ENCODE results near the gene HSD11B1. TPM values are rescaled to one million over a fixed set of nuclear protein-coding genes. Genes with fewer than 3 reads are reported as not detected.
A peak's percentile ranks its signal among the peaks of the same experiment; 100 is the strongest.

The HSD11B1 gene
- polyA plus RNA-seq, 6 donors from 2014 or later = not detected

DNA sequence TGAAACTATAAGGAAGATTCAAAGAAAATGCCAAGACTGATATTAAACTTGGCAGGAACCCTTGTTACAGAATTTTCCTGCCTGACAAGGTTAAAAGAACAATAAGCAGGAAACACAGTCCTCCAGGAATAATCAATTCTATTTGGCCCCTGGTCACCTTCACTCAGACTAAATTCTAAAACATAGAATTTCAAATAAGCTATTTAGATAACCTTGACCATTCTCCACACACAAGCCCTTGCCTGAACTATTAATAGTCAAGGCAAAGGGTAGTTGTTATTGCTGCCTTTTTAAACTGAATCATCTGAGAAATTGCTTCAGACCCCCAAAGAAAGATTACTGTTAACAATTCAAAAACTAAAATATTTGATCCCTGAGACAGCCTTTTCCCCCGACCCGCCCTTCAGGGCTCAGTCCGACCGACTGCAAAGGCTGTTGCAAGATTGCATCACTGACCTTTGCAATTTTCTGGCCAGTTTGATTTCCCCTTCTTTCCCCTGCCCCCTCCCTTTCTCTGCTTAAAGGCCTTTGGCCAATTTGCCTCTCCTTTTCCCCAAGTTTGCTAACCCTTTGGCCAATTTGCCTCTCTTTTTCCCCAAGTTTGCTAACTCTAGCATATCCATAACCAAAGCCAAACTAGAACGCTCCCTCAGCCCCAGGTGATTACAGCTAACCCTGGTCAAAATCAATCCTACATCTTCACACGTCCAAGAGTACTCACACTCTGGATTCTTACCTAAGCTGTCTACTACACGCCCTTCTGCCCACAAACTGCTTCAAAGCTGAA is 30.8 kb upstream of the HSD11B1 start:
- no peak for ATAC-seq (ENCODE audit: low read depth in 2 of 2)
- Mint-ChIP-seq H3K27me3 (peaks cover 59 to 77% (median 66%) of the 10 kb centered on the region in 3 donors), H3K27ac (peak overlapping the region in 4 of 6 donors; percentile 1 to 95 (median 70))

DNA sequence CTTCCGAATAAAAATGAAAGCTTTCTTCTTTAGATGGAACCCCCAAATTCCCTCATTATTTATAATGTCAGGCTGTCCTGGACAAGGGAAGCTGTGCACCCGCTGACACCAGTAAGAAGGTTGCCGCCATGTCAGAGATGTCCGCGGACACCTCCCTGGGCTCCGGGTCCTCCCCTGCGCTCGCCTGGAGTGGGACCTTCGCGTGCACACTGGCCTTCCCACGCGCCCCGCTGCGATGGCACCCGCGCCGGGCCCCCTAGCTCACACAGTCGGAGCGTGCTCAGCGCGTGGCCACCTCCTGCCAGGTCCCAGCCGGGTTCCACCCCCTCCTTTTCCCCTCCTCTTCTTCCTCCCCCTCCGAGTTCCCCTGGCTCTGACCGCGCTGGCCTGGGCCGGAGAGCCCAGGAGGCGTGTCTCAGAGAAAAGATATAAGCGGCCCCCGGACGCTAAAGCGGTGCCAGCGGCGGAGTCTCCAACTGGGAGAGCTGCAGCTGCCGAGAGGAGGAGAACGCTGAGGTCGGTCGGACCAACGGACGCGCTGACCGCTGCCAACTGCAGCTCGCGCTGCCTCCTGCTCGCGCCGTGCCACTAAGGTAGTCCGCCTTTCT is 29.6 kb upstream of the HSD11B1 start, which contains the start of gene G0S2:
Gene G0S2 (plus strand): TSS at position 456 of the 608 bp plus-strand sequence. CDS start 273 bp downstream, outside the sequence.
- DNase-seq = no peak
- H3K36me3 Mint-ChIP-seq = no peaks in the 10 kb centered on the region
- peak within 1 kb of the TSS in 5 of 6 donors; percentile 3 to 79 (median 48) for H3K27ac Mint-ChIP-seq
- H3K4me1 Mint-ChIP-seq = peaks cover 21 to 36% (median 34%) of the 10 kb centered on the region in 3 donors
- peaks cover 64 to 81% (median 78%) of the 10 kb centered on the region in 3 donors for H3K27me3 Mint-ChIP-seq
- H3K9me3 Mint-ChIP-seq = peaks cover 0 to 5% (median 2%) of the 10 kb centered on the region in 7 donors
- peak within 1 kb of the TSS in 7 of 8 donors; percentile 10 to 80 (median 45) for H3K4me3 Mint-ChIP-seq
- ATAC-seq (ENCODE audit: low read depth in 2 of 2) = no peak

More for the DNA sequence above, 30.8 kb upstream of the HSD11B1 start:
- H3K36me3 Mint-ChIP-seq = no peaks in the 10 kb centered on the region
- peaks cover 0 to 5% (median 0%) of the 10 kb centered on the region in 7 donors for H3K9me3 Mint-ChIP-seq
- H3K4me1 Mint-ChIP-seq = peaks cover 21 to 36% (median 34%) of the 10 kb centered on the region in 3 donors
- H3K4me3 Mint-ChIP-seq = peak overlapping the region in 1 of 8 donors; percentile 36
- DNase-seq = no peak

DNA sequence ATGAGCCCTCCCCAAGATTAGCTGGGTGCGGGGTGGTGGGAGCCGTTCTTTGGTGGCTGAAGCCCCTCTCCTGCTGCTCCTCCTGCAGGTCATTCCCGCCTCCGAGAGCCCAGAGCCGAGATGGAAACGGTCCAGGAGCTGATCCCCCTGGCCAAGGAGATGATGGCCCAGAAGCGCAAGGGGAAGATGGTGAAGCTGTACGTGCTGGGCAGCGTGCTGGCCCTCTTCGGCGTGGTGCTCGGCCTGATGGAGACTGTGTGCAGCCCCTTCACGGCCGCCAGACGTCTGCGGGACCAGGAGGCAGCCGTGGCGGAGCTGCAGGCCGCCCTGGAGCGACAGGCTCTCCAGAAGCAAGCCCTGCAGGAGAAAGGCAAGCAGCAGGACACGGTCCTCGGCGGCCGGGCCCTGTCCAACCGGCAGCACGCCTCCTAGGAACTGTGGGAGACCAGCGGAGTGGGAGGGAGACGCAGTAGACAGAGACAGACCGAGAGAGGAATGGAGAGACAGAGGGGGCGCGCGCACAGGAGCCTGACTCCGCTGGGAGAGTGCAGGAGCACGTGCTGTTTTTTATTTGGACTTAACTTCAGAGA is 29.0 kb upstream of the HSD11B1 start:
- H3K27ac Mint-ChIP-seq = peak overlapping the region in 1 of 6 donors; percentile 33
- DNase-seq = no peak
- H3K4me1 Mint-ChIP-seq = peaks cover 21 to 36% (median 34%) of the 10 kb centered on the region in 3 donors
- peak overlapping the region in 5 of 8 donors; percentile 41 to 80 (median 57) for H3K4me3 Mint-ChIP-seq
- H3K27me3 Mint-ChIP-seq = peaks cover 69 to 87% (median 84%) of the 10 kb centered on the region in 3 donors
- no peak for ATAC-seq (ENCODE audit: low read depth in 2 of 2)
- H3K36me3 Mint-ChIP-seq = no peaks in the 10 kb centered on the region
- peaks cover 0 to 7% (median 3%) of the 10 kb centered on the region in 7 donors for H3K9me3 Mint-ChIP-seq

DNA sequence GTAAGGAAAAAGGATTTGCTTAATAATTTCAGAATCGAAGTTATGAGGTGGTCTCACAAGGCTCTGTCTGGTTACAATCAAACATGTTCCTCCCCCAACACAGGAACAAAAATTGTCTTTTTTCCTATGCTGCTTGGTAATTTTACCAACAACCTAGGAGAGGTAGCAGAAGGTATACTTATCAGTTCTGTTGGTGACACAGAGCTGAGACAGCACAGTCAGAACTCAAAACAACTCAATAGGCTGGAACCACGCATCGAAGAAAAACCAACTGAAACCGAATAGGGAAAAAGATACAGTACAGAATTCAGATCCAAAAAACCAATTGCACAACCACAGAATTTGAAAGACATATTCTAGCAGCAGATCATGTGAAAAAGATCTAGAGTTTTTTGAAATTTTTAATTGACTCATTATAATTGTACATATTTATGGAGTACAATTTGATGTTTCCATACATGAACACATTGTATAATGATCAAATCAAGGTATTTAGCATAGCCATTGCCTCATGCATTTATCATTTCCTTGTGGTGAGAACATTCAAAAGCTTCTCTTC is 25.6 kb upstream of the HSD11B1 start:
- Mint-ChIP-seq H3K36me3 (no peaks in the 10 kb centered on the region), H3K27me3 (peaks cover 69 to 80% (median 77%) of the 10 kb centered on the region in 3 donors), H3K4me3 (no peak overlapping the region), H3K9me3 (peaks cover 0 to 7% (median 0%) of the 10 kb centered on the region in 7 donors), H3K27ac (no peak overlapping the region), H3K4me1 (peaks cover 15 to 25% (median 24%) of the 10 kb centered on the region in 3 donors)
- DNase-seq (no peak), ATAC-seq (ENCODE audit: low read depth in 2 of 2) (no peak)

DNA sequence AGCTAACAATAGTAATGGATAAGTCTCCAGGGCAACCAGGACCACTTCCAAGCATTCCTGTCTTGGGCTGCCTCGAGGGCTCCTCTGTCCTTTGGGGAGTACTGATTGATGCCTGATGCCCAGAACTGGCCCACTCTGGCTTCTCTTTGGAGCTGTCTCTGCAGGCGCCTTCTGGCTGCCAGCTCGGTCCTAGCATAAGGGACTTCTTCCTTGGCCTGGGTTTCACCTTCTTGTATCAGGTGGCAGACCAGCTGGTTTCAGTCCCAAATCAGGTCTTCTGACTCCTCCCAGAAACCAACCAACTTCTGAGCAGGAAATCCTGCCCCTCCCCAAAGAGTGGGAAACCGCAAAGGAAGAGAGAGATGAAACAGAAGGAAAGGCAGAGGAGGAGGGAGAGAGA is 18.8 kb upstream of the HSD11B1 start:
- no peak overlapping the region for H3K4me3 Mint-ChIP-seq
- H3K27ac Mint-ChIP-seq = peak overlapping the region in 1 of 6 donors; percentile 18
- ATAC-seq (ENCODE audit: low read depth in 2 of 2) (no peak), DNase-seq (no peak)
- H3K27me3 Mint-ChIP-seq = peaks cover 21 to 32% (median 22%) of the 10 kb centered on the region in 3 donors
- H3K9me3 Mint-ChIP-seq = no peaks in the 10 kb centered on the region
- peaks cover 0 to 5% (median 3%) of the 10 kb centered on the region in 3 donors for H3K4me1 Mint-ChIP-seq
- no peaks in the 10 kb centered on the region for H3K36me3 Mint-ChIP-seq

DNA sequence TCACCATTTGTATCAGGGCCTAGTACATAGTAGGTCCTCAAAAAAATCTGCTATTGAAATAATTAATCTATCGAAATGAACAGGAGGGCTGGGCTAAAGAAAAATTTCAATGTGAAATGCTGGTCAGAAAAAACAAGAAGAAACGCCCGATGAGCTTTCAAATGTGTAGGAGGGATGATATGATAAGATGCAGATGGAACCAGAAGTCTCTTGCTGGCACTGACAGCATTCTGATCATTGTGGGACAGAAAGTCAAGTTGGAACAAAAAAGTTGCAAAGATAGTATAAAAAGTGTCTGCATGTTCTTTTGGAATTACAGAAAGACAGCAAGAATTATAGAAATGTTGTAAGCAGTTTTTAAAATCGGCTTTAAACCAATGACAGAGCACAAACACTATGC is 18.3 kb upstream of the HSD11B1 start:
- H3K9me3 Mint-ChIP-seq = no peaks in the 10 kb centered on the region
- H3K27ac Mint-ChIP-seq = no peak overlapping the region
- no peak for DNase-seq
- no peak overlapping the region for H3K4me3 Mint-ChIP-seq
- ATAC-seq (ENCODE audit: low read depth in 2 of 2) = no peak
- no peaks in the 10 kb centered on the region for H3K36me3 Mint-ChIP-seq
- H3K4me1 Mint-ChIP-seq = peaks cover 0 to 5% (median 3%) of the 10 kb centered on the region in 3 donors
- peaks cover 16 to 27% (median 17%) of the 10 kb centered on the region in 3 donors for H3K27me3 Mint-ChIP-seq

DNA sequence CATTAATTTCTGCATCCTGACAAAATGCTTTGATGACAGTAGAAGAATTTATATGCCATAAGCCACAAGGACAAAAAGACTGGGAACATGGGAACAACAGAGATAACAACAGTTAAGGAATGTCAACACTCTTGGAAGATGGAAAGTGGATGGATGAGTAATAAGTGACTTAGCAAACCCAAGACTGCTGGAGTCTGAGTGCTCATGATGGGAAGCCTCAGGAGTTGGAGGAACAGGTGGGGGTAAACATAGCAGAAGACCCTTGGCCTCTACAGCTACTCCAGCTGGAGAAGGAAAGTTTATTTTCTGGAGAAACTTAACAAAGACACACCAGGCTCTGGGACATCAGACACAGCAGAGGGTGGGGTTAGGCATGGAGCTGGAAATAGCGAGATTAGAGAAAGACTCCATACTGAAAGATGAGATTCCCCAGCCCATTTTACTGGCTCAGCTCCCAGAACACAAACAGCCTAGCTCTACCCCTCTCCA is 15.9 kb upstream of the HSD11B1 start:
- ATAC-seq (ENCODE audit: low read depth in 2 of 2) (no peak), DNase-seq (no peak)
- Mint-ChIP-seq H3K9me3 (no peaks in the 10 kb centered on the region), H3K4me1 (peaks cover 3 to 10% (median 7%) of the 10 kb centered on the region in 3 donors), H3K27ac (no peak overlapping the region), H3K36me3 (no peaks in the 10 kb centered on the region), H3K27me3 (peaks cover 5 to 20% (median 17%) of the 10 kb centered on the region in 3 donors), H3K4me3 (no peak overlapping the region)

DNA sequence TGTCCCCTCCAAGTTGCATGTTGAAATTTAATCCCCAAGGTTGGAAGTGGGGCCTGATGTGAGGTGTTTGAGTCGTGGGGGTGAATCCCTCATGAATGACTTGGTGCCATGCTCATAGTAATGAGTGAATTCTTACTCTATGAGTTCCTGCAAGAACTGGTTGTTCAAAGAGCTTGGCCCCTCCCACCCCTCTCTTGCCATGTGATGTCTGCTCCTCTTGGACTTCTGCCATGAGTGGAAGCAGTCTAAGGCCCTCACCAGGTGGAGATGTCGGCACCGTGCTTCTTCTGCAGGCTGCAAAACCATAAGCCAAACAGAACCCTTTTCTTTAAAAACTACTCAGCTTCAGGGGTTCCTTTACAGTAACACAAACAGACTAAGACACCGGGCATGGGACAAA is 15.2 kb upstream of the HSD11B1 start:
- Mint-ChIP-seq H3K27ac (no peak overlapping the region), H3K4me3 (no peak overlapping the region), H3K4me1 (peaks cover 3 to 10% (median 8%) of the 10 kb centered on the region in 3 donors), H3K9me3 (no peaks in the 10 kb centered on the region), H3K27me3 (peaks cover 7 to 27% (median 24%) of the 10 kb centered on the region in 3 donors), H3K36me3 (no peaks in the 10 kb centered on the region)
- no peak for ATAC-seq (ENCODE audit: low read depth in 2 of 2)
- DNase-seq = no peak

DNA sequence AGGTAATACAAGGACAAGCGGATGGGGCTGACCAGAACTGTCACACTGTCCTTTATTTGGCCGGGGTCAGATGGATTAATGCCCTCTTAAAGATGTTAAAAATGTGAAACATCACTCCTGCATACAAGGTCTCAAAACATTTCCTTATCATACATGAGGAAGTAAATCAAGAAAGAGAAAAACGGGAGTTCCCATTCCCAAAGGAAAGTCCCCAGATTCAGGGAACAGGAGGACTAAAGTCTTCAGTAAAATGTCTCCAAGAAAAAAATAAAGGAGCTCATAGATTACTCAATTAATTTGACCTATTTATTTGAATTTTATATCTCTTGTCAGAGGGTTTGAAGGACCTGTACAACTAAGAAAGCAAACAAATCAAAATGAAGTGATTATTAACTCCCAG is 13.4 kb upstream of the HSD11B1 start:
- DNase-seq (no peak), ATAC-seq (ENCODE audit: low read depth in 2 of 2) (no peak)
- H3K27me3 Mint-ChIP-seq = peaks cover 18 to 39% (median 18%) of the 10 kb centered on the region in 3 donors
- no peak overlapping the region for H3K4me3 Mint-ChIP-seq
- H3K9me3 Mint-ChIP-seq = no peaks in the 10 kb centered on the region
- no peaks in the 10 kb centered on the region for H3K36me3 Mint-ChIP-seq
- H3K27ac Mint-ChIP-seq = no peak overlapping the region
- H3K4me1 Mint-ChIP-seq = peaks cover 0 to 8% (median 5%) of the 10 kb centered on the region in 3 donors

DNA sequence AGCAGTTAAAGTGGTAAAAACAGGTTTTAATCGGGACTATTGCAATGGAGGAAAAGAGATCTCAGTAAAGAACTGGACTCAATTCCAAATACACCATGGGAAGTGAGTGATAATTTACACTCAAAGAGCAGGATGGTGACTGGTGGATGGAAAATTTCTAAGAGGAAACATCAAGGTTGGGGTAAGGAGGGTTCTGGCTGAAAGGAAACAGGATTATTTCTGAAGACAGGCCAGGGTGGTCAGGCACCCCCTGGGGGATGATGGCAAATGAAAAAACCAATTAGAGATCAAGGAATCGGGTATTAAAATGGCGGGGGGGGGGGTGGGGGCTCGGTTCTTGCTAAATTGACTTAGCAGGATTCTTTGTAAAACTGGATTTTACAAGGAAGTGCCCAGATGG is 12.3 kb upstream of the HSD11B1 start:
- no peaks in the 10 kb centered on the region for H3K36me3 Mint-ChIP-seq
- peaks cover 0 to 8% (median 5%) of the 10 kb centered on the region in 3 donors for H3K4me1 Mint-ChIP-seq
- DNase-seq = no peak
- H3K9me3 Mint-ChIP-seq = no peaks in the 10 kb centered on the region
- no peak for ATAC-seq (ENCODE audit: low read depth in 2 of 2)
- no peak overlapping the region for H3K27ac Mint-ChIP-seq
- peaks cover 21 to 50% (median 24%) of the 10 kb centered on the region in 3 donors for H3K27me3 Mint-ChIP-seq
- peak overlapping the region in 1 of 8 donors; percentile 16 for H3K4me3 Mint-ChIP-seq

DNA sequence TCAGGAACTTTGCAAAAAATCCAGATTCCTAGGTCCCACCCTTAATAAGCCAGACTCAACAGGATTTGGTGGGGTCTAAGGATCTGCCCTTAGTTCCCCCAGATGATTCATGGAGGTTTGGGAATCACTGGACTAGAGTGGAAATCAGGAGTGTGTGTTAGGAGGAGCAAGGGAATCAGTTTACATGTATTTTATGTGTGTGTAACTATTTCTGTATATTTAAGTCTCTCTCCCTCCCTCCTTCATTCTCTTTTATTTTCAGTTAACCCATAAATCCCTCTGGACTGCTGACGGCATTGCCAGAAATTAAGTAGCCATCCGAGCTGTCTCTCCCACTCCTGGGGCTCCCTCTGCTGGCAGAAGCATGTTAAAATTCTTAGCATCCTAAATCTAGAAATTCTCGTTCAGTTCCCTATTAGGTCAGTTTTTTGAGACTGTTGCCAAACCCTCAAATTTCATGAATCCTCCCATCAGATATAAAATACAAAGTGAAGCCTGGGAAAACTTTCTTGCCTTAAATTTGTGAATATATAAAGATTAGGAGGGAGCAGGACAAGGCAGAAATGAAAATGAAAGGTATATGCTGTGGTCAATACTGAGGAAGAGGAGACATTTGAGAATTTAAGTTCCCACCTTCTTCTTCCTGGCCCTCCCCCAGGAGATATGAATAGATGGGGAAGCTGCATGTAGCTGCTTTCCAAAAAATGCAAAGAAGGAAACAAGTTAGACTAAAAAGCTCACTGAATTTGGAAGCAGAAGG is 11.7 kb upstream of the HSD11B1 start:
- Mint-ChIP-seq H3K4me1 (peaks cover 0 to 8% (median 5%) of the 10 kb centered on the region in 3 donors), H3K9me3 (no peaks in the 10 kb centered on the region), H3K27me3 (peaks cover 21 to 53% (median 26%) of the 10 kb centered on the region in 3 donors), H3K4me3 (no peak overlapping the region), H3K27ac (peak overlapping the region in 2 of 6 donors; percentile 57), H3K36me3 (no peaks in the 10 kb centered on the region)
- DNase-seq (peak; percentile 29), ATAC-seq (ENCODE audit: low read depth in 2 of 2) (no peak)

DNA sequence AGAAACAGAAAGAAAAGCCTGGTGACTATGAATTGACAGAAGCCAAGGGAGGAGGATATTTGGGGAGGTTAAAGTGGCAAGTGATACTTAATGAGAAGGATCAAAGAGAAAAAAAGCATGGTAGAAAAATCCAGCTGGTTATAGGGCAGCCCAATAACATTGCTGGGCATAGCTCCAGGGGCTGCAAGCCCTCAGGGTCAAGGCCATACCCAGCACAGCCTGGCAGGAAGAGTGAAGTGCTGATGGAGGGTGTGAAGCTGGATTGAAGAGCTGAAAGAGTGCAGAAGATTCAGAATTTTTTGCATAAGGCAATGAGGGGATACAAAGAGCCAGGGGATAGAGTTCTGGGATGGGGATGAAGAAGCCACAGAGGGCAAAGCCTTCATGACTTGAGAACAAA is 8.0 kb upstream of the HSD11B1 start:
- Mint-ChIP-seq H3K9me3 (peaks cover 0 to 2% (median 0%) of the 10 kb centered on the region in 7 donors), H3K27me3 (peaks cover 37 to 61% (median 42%) of the 10 kb centered on the region in 3 donors), H3K4me1 (peaks cover 0 to 8% (median 5%) of the 10 kb centered on the region in 3 donors), H3K36me3 (no peaks in the 10 kb centered on the region), H3K27ac (no peak overlapping the region), H3K4me3 (no peak overlapping the region)
- ATAC-seq (ENCODE audit: low read depth in 2 of 2) = no peak
- no peak for DNase-seq

Data from naive B cell (primary cell).